ENCODE measurements around the gene EXOC5. TPM values are rescaled to one million over a fixed set of nuclear protein-coding genes. Genes with fewer than 3 reads are reported as not detected.

The EXOC5 gene, protein sequence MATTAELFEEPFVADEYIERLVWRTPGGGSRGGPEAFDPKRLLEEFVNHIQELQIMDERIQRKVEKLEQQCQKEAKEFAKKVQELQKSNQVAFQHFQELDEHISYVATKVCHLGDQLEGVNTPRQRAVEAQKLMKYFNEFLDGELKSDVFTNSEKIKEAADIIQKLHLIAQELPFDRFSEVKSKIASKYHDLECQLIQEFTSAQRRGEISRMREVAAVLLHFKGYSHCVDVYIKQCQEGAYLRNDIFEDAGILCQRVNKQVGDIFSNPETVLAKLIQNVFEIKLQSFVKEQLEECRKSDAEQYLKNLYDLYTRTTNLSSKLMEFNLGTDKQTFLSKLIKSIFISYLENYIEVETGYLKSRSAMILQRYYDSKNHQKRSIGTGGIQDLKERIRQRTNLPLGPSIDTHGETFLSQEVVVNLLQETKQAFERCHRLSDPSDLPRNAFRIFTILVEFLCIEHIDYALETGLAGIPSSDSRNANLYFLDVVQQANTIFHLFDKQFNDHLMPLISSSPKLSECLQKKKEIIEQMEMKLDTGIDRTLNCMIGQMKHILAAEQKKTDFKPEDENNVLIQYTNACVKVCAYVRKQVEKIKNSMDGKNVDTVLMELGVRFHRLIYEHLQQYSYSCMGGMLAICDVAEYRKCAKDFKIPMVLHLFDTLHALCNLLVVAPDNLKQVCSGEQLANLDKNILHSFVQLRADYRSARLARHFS
- 65.4 and 107 TPM in 2 replicates for total RNA-seq

DNA sequence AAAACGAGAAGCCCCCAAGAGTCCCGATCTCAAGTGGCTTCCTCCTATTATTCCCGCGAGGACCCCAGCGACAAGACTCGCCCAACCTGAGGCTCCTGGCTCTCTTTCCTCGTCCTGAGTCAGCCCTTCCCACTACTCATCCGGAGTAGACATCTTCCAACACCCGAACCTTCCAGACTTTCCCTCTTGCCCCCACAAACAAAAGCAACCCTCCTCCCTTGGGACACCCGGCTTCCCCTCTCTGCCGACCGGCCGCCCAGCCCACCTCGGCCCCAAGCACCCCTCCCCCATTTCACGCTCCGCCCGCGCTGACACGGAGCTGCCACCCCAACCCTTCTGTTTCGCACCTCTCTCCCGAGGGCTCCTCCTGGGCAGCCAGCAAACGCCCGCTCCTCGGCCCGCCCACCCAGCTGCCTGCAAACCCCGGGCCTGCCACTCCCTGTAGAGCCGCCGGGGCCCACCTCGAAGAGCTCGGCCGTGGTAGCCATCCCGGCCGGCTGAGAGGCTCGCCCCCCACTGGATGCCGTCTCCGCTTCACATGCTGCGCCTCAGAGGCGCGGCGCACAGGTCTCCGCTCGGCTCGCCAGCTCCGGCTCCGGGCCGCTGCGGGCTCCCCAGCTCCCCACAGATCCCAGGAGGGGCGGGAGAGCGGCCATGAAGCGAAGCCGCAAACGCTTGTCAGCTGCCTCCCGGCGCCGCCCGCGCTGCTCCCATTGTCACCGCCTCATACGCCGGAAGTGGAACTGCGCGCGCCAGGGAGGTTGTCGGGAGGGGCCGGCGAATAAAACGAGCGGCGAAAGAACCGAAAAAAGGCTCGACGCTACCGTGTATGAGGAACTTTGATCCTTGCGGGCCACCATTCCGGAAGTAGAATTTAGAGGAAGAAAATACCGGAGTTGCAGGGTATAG is at the start of gene EXOC5, which contains the start of gene AP5M1:
Gene EXOC5 (minus strand): TSS at position 745 of the 909 bp plus-strand sequence. CDS start 257 bp downstream, at position 488.
Gene AP5M1 (plus strand): TSS at position 811 of the 909 bp plus-strand sequence. CDS start 344 bp downstream, outside the sequence.
- H3K4me3 ChIP-seq (ENCODE audit: low read depth, low read length) = peak within 1 kb of the TSS; percentile 79
- no peak for TF ChIP-seq CTCF (IDR thresholded peaks at IDR 0.05; ENCODE audit: insufficient read depth, low read depth, low read length)
- DNase-seq (ENCODE audit: low read depth) = peak; percentile 94

GRCh38 chr14:57317248-57317833 is 48.6 kb upstream of the EXOC5 start:
- peak; percentile 90 for TF ChIP-seq CTCF (IDR thresholded peaks at IDR 0.05; ENCODE audit: insufficient read depth, low read depth, low read length)
- peak; percentile 84 for DNase-seq (ENCODE audit: low read depth)
- H3K4me3 ChIP-seq (ENCODE audit: low read depth, low read length) = no peak overlapping the region

DNA sequence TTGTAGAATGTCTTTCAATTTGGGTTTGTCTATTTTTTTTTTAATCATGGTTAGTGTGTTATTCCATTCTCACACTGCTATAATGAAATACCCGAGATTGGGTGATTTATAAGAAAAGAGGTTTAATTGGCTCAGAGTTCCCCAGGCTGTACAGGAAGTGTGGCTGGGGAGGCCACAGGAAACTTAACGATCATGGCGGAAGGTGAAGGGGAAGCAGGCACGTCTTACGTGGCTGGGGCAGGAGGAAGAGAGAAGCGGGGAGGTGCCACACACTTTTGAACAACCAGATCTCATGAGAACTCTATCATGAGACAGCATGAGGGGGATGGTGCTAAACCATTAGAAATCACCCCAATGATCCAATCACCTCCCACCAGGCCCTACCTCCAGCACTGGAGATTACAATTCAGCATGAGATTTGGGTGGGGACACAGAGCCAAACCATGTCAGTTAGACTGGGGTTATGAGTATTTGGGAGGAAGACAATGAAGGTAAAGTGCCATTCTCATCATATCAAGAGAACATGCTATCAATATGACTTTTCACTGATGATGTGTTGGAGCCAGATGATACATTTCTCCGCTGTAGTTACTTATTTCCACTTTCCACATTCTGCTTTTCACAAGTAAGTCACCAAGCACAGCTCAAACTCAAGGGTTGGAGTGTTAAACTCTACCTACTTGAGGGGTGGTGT is 45.8 kb upstream of the EXOC5 start:
- no peak for TF ChIP-seq CTCF (IDR thresholded peaks at IDR 0.05; ENCODE audit: insufficient read depth, low read depth, low read length)
- H3K4me3 ChIP-seq (ENCODE audit: low read depth, low read length) = no peak overlapping the region
- DNase-seq (ENCODE audit: low read depth) = no peak

GRCh38 chr14:57302883-57303282 is 34.2 kb upstream of the EXOC5 start:
- no peak overlapping the region for H3K4me3 ChIP-seq (ENCODE audit: low read depth, low read length)
- TF ChIP-seq CTCF (IDR thresholded peaks at IDR 0.05; ENCODE audit: insufficient read depth, low read depth, low read length) = no peak
- DNase-seq (ENCODE audit: low read depth) = peak; percentile 24

DNA sequence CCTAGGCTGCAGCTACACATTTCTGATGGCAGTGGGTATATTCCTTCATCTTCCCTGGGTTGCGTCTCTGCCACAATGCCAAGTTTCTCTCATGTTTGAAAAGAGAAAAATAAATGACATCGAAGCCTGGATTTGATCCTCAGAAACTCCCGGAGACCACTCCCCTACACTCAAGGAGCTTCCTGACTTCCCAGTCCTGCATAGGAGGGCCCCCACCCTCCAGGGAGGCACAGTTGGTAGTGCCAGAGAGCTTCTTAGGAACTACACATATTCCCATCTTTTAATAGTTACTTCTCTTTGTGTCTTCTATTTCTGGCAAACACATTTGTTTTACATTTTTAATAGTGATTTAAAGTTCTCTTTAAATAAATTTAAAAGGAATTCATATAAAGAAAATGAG is 30.8 kb upstream of the EXOC5 start:
- TF ChIP-seq CTCF (IDR thresholded peaks at IDR 0.05; ENCODE audit: insufficient read depth, low read depth, low read length) = no peak
- no peak overlapping the region for H3K4me3 ChIP-seq (ENCODE audit: low read depth, low read length)

More for the DNA sequence above, 30.8 kb upstream of the EXOC5 start:
- no peak for DNase-seq (ENCODE audit: low read depth)

All from fibroblast of villous mesenchyme (primary cell).